A204.1 (cell line): ENCODE measurements around the gene TPK1.

Experiments
- FAIRE-seq: peaks from 2 replicates; lab custom pipeline; 2012; peaks lifted over from hg19 to GRCh38; lab: Jason Lieb, UNC

TPK1 gene

GRCh38 chr7:144723301-144723700 is 112.6 kb downstream of the TPK1 start:
- no peak for FAIRE-seq

GRCh38 chr7:144720710-144721109 is 115.1 kb downstream of the TPK1 start:
- FAIRE-seq = no peak

DNA sequence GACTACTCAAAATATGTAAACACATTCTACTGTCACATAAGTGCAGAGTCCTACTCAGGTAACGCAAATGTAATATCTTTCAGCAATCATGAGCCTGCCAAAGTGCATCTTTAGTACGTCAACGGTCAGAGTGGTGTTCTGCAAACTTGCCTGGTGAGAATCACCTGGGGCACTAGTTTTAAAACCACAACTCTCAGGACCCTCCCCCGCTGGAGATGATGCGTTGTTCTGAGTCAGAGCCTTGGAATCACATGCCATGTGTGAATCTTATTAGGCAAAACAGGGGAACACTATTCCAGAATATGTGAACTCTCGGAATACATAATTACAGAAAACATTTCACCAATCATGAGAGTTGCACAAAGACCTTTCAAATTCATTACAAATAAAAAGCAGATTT is 115.7 kb downstream of the TPK1 start:
- FAIRE-seq = no peak

DNA sequence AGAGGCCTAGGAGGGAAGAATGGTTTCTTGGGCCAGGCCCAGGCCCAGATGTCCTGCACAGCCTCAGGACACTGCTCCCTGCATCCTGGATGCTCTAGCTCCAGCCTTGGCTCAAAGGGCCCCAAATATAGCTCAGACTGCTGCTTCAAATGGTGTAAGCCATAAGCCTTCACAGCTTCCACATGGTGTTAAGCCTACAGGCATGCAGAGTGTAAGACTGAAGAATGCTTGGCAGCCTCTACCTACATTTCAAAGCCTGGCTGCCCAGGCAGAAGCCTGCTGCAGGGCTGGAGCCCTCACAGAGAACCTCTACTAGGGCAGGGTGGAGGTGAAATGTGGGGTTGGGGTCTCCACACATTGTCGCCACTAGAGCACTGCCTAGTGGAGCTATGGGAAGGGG is 118.1 kb downstream of the TPK1 start:
- FAIRE-seq = no peak

DNA sequence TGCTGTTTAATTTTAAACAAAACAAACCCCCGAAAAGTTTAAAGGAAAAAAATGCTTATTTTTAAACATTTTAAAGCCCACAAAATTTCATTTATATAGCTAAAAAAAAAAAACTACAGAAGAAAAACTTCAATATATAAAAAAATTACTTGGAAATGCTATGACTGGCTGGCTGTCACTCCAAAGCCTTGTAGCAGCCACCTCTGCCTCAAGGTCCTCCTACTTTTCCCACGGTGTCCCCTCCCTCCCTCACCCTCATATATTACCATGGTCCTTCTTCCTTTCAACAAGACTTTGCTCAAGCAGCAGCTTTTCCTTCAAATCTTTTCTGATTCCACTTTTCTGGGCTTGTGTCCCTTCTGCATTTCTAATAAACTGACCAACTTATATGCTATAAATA is 122.0 kb downstream of the TPK1 start:
- FAIRE-seq = no peak

DNA sequence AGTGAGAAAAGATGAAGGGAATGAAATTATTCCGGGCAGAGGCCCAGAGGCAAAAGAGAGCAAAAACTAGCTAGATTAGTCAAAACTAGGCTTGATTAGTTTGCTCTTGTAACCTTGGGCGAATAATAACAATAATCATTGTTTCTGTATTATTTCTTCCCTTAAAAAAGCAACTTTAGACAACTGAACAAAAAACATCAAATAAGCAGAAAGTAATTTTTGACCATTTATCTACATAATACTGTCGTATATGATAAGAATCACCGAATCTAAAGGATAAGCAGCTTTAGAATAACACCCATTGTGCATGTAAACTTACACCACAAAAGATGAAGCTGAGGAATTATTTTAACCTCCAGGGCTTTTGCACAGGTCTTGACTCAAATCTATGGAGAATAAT is 125.1 kb downstream of the TPK1 start:
- FAIRE-seq = no peak

DNA sequence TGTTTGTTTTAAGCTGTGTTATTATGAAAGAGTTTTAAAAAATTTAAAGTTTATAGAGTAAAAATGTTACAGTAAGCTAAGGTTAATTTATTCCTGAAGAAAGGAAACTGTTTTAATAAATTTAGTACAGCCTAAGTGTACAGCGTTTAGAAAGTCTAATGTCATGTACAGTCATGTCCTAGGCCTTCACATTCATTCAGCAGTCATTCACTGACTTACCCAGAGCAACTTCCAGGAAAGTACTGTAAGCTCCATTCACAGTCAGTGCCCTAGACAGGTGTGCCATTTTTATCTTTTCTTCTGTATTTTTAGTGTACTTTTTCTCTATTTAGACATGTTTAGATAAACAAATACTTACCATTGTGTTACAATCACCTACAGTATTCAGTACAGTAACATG is 126.8 kb downstream of the TPK1 start:
- peak; percentile 52 for FAIRE-seq

- no peak for FAIRE-seq
Observed at GRCh38 chr7:144691240-144691639, 144.6 kb downstream of the TPK1 start.

- no peak for FAIRE-seq
Observed at GRCh38 chr7:144682581-144683280, 153.1 kb downstream of the TPK1 start.

- no peak for FAIRE-seq
Observed at GRCh38 chr7:144676492-144676891, 159.4 kb downstream of the TPK1 start.

GRCh38 chr7:144674550-144674949 is 161.3 kb downstream of the TPK1 start:
- FAIRE-seq = no peak

- FAIRE-seq = no peak
Observed at GRCh38 chr7:144672869-144673268, 163.0 kb downstream of the TPK1 start.

DNA sequence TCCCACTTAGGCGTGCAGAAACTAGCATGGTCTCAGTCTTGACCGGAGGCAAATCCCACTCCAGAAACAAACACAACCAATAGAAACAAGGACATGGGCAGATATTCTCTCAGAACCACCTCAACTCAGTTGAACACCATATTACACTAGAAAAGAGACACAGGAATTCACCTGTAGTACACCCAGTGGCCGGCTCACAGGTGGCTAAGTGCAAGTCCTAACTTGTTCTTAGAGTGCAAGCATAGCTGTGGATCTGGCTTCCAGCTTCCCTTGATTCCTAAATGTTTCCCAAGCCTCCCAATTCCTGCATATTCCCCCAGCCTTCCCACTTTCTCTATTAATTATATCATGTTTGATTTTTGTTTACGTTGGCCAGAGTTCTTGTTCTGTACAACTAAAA is 164.4 kb downstream of the TPK1 start:
- FAIRE-seq = no peak

- peak; percentile 96 for FAIRE-seq
Observed at GRCh38 chr7:144670218-144670617, 165.6 kb downstream of the TPK1 start.

- FAIRE-seq = no peak
Observed at GRCh38 chr7:144668503-144668902, 167.3 kb downstream of the TPK1 start.

- no peak for FAIRE-seq
Observed at GRCh38 chr7:144665689-144666381, 170.0 kb downstream of the TPK1 start.

DNA sequence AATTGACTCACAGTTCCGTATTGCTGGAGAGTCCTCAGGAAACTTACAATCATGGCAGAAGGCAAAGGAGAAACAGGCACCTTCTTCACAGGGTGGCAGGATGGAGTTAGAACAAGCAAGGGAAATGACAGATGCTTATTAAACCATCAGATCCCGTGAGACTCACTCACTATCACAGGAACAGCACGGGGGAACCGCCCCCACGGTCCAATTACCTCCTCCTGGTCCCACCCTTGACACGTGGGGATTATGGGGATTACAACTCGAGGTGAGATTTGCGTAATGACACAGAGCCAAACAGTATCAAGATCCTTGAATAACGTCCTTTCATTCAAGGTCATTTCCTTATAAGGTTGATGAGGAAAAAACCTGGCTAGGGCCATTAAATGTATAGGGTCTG is 176.6 kb downstream of the TPK1 start:
- no peak for FAIRE-seq

DNA sequence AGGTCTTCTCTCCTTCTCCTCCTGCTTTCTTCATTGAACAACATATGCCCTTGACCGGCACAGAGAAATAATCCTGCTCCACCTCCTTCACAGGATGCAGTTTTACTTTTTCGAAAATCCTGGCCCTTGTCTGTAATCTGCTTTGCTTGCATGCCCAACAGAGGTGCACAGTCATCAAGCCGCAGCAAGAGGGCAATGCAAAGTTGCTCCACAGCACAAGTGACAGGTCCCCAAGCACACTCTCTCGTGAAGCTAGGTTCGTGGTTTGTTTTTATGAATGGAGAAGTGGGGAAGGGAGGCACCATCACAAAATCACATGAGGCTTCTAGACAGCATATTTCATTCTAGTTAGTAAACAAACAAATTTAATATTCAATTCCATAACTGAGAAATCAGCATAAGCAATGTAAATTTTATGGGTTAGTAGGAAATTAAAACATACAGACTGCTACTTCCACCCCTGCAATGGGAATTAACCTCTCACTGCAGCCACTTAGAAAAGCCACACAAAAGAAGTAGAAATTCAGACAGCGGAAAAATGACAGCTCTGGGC is 178.8 kb downstream of the TPK1 start:
- no peak for FAIRE-seq

- no peak for FAIRE-seq
Observed at GRCh38 chr7:144653449-144653848, 182.4 kb downstream of the TPK1 start.

DNA sequence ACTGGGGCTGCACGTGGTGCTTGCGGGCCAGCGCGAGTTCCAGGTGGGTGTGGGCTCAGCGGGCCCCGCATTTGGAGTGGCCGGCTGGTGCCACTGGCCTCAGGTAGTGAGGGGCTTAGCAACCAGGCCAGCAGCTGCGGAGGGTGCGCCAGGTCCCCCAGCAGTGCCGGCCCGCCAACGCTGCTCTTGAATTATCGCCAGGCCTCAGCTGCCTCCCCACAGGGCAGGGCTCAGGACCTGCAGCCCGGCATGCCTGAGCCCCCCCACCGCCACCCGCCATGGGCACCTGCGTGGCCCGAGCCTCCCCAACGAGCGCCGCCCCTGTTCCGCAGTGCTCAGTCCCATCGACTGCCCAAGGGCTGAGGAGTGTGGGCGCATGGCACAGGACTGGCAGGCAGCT is 185.4 kb downstream of the TPK1 start:
- no peak for FAIRE-seq

DNA sequence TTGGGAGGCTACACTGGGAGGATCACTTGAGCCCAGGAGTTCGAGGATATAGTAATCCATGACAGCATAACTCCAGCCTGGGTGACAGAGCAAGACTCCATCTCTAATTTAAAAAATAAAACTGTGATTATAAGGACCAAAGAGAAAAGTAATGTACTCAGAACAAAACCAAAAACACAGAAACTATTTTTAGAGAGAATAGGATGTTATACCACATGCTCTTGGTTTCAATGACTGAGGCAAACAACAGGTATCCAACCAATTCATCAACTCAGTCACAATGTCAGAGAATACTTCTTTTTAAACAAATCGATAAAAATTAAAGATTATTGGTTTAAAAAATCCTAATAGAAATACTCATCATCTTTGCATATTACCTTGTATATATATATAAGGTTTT is 186.7 kb downstream of the TPK1 start:
- FAIRE-seq = no peak

DNA sequence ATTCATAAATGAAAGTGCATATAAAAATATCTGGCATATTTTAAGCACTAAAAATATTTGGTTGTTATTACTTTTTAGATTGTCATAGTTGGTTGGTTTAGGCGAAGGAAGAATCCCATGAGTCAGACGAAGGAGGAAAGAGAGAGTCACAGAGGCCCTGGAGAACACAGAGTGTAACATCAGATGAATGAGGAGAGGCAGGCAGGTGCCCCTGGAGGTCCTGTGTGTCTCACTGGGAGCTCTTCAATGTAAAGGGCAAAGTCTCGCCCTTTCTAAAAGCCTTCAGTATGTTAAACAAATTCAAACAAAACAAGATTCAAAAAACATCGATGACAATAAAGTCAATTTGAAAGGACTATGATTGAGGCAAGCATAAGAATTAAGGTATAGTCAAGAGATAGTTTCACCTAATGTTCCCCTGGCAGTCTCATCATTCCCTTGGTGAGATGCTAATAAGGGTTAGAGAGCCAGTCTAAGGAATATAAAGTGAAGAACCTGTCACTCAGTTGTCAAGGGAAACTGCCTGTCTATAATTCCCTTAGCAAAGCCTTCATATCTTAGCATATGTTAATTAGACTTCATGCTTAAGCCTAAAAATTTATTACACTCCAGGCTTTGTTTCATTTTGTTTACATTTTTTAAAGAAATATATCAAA is 194.3 kb downstream of the TPK1 start:
- no peak for FAIRE-seq

GRCh38 chr7:144632724-144633123 is 203.1 kb downstream of the TPK1 start:
- no peak for FAIRE-seq
